ENCODE data around the gene MTRFR.

- TF ChIP-seq POLR2A (IDR thresholded peaks at IDR 0.05; ENCODE audit: low read length) (no peak), GATA1 (IDR thresholded peaks at IDR 0.05; ENCODE audit: low read depth, low read length) (no peak)
These were observed 28.0 kb downstream of the MTRFR start for GRCh38 chr12:123261196-123261595.
